GM23338 (cell line): Measurements from ENCODE around the gene ARHGAP42. TPM values are rescaled to one million over a fixed set of nuclear protein-coding genes. Genes with fewer than 3 reads are reported as not detected.

Experiments
- ATAC-seq: fragments of 200-7000 bp; cut with Tn5 transposase; 3 replicates; pipeline ENCODE4 v1.9.1; 2020
- DNase-seq: peaks from one replicate; pipeline ENCODE4 v3.0.0-alpha.2; 2015; ENCODE audit warnings: low spot score
- H2AFZ ChIP-seq: fragments of 200-600 bp; sonication (generic); 2 replicates; pipeline ENCODE4 v1.8.0; 2016; ENCODE audit warnings: antibody characterized with exemption, mild to moderate bottlenecking, moderate library complexity
- H3F3A ChIP-seq: fragments of 200-600 bp; sonication (generic); replicated peaks from 2 replicates; pipeline ENCODE4 v1.8.0; 2017; ENCODE audit warnings: antibody characterized with exemption, mixed run types, low read depth
- H3K27ac ChIP-seq: fragments of 200-600 bp; sonication (generic); 2 replicates; pipeline ENCODE4 v1.6.1; 2016; ENCODE audit warnings: low read depth
- H3K27me3 ChIP-seq: fragments of 200-600 bp; sonication (generic); 2 replicates; pipeline ENCODE4 v1.8.0; 2016; ENCODE audit warnings: mild to moderate bottlenecking, mixed run types, moderate library complexity; ENCODE audit not compliant: insufficient read depth
- H3K36me3 ChIP-seq: fragments of 200-600 bp; sonication (generic); 2 replicates; pipeline ENCODE4 v1.8.0; 2016; ENCODE audit warnings: mild to moderate bottlenecking; ENCODE audit not compliant: insufficient read depth
- H3K4me1 ChIP-seq: fragments of 200-600 bp; sonication (generic); 2 replicates; pipeline ENCODE4 v1.8.0; 2016; ENCODE audit warnings: mild to moderate bottlenecking, moderate library complexity; ENCODE audit not compliant: insufficient read depth
- H3K4me2 ChIP-seq: fragments of 200-600 bp; sonication (generic); 2 replicates; pipeline ENCODE4 v1.7.1; 2017; ENCODE audit warnings: mixed run types
- H3K4me3 ChIP-seq: fragments of 200-600 bp; sonication (generic); 2 replicates; pipeline ENCODE4 v1.6.1; 2016; ENCODE audit warnings: mixed run types
- H3K79me2 ChIP-seq: fragments of 200-600 bp; sonication (generic); replicated peaks from 2 replicates; pipeline ENCODE4 v1.8.0; 2017; ENCODE audit warnings: mild to moderate bottlenecking; ENCODE audit not compliant: insufficient read depth
- H3K9me2 ChIP-seq: fragments of 200-600 bp; sonication (generic); 2 replicates; pipeline ENCODE4 v1.8.0; 2017; ENCODE audit not compliant: insufficient read depth
- H4K20me1 ChIP-seq: fragments of 200-600 bp; sonication (generic); replicated peaks from 2 replicates; pipeline ENCODE4 v1.8.0; 2017; ENCODE audit warnings: mild to moderate bottlenecking; ENCODE audit not compliant: insufficient read depth
- H3K27ac Mint-ChIP-seq: 2 replicates; pipeline ENCODE4 v1.8.0; 2020; ENCODE audit warnings: inconsistent platforms, mild to moderate bottlenecking, moderate library complexity, mixed read lengths
- H3K27me3 Mint-ChIP-seq: 3 replicates; pipeline ENCODE4 v1.8.0; 2022; ENCODE audit warnings: low read depth, mild to moderate bottlenecking, moderate library complexity, mixed read lengths, inconsistent platforms; ENCODE audit not compliant: insufficient read depth, poor library complexity
- H3K36me3 Mint-ChIP-seq: 3 replicates; pipeline ENCODE4 v1.8.0; 2021; ENCODE audit warnings: low read depth, mild to moderate bottlenecking, inconsistent platforms, moderate library complexity, mixed read lengths
- H3K4me1 Mint-ChIP-seq: 3 replicates; pipeline ENCODE4 v1.8.0; 2020; ENCODE audit warnings: mild to moderate bottlenecking, inconsistent platforms, mixed read lengths
- H3K4me3 Mint-ChIP-seq: 3 replicates; pipeline ENCODE4 v1.8.0; 2021; ENCODE audit warnings: moderate library complexity, mild to moderate bottlenecking, inconsistent platforms, mixed read lengths
- H3K9me3 Mint-ChIP-seq: 3 replicates; pipeline ENCODE4 v1.8.0; 2020; ENCODE audit warnings: moderate library complexity, mild to moderate bottlenecking, inconsistent platforms, mixed read lengths
- EZH2 ChIP-seq: fragments of 200-600 bp; sonication (generic); IDR thresholded peaks from one replicate; pipeline ENCODE4 v1.8.0; 2017; ENCODE audit warnings: antibody characterized with exemption, mild to moderate bottlenecking, low read depth; ENCODE audit not compliant: unreplicated experiment
- NANOG ChIP-seq: IDR thresholded peaks from 2 replicates; pipeline ENCODE4 v1.6.1; 2016; ENCODE audit warnings: antibody characterized with exemption, borderline replicate concordance
- POLR2AphosphoS5 ChIP-seq: IDR thresholded peaks from 2 replicates; pipeline ENCODE4 v1.6.1; 2016; ENCODE audit warnings: antibody characterized with exemption, low read depth
- REST ChIP-seq: IDR thresholded peaks from one replicate; pipeline ENCODE4 v1.6.1; 2018; ENCODE audit warnings: antibody characterized with exemption; ENCODE audit not compliant: unreplicated experiment
- STAT1 ChIP-seq: IDR thresholded peaks from one replicate; pipeline ENCODE4 v1.6.1; 2016; ENCODE audit warnings: antibody characterized with exemption; ENCODE audit not compliant: unreplicated experiment
- ZNF114 ChIP-seq: fragments of 250-450 bp; sonication (Bioruptor Pico); IDR thresholded peaks from 2 replicates; pipeline ENCODE4 v1.5.0; 2020; ENCODE audit warnings: mild to moderate bottlenecking, moderate library complexity
- ZNF331 ChIP-seq: fragments of 250-450 bp; sonication (Bioruptor Pico); IDR thresholded peaks from 2 replicates; pipeline ENCODE4 v1.5.0; 2020; ENCODE audit warnings: low read depth, mild to moderate bottlenecking, moderate library complexity
- polyA plus RNA-seq: library from polyadenylated mRNA; unstranded; fragments of >200 nt; fragmentation: Nextera tagmentation; extraction: Ambion mirVana; gene quantifications from 2 replicates; pipeline ENCODE4 v1.2.1, GENCODE V29; 2016
- total RNA-seq: library from RNA; depleted of rRNA; stranded (reverse); fragments of >200 nt; shearing (Covaris generic); gene quantifications from 2 replicates; pipeline ENCODE4 v1.2.3, GENCODE V29; 2014

ARHGAP42 gene
- total and polyA plus RNA-seq, 2 experiments from 2014 or later: 23.7 to 35.7 TPM

- Histone ChIP-seq H3K4me2 (0 out of 2 replicates have a peak overlapping the region, but pooled peaks have one; percentile 7), H3K36me3 (no peaks in the 10 kb centered on the region; the same call in 1 of the 2 replicates), H3K27me3 (no peaks in the 10 kb centered on the region), H3K9me2 (no peaks in the 10 kb centered on the region), H3K4me1 (peaks cover 12% of the 10 kb centered on the region), H4K20me1 (no peaks in the 10 kb centered on the region), H3F3A (no peaks in the 10 kb centered on the region), H2AFZ (no peak overlapping the region), H3K79me2 (peaks cover 84% of the 10 kb centered on the region), H3K4me3 (no peak overlapping the region), H3K27ac (peak overlapping the region; percentile 53; the same call in 1 of the 2 replicates)
- Mint-ChIP-seq H3K9me3 (no peaks in the 10 kb centered on the region), H3K4me3 (no peak overlapping the region), H3K27me3 (no peaks in the 10 kb centered on the region), H3K27ac (peak overlapping the region; percentile 9), H3K36me3 (peaks cover 16% of the 10 kb centered on the region; the same call in 2 of the 3 replicates), H3K4me1 (peaks cover 10% of the 10 kb centered on the region)
- DNase-seq (peak; percentile 52), ATAC-seq (peak; percentile 47)
- TF ChIP-seq NANOG (no peak), EZH2 (no peak), ZNF331 (CRISPR knock-in tag) (no peak)
These were observed 16.9 kb downstream of the ARHGAP42 start for GRCh38 chr11:100703801-100704575.

- DNase-seq: no peak
These were observed 18.4 kb downstream of the ARHGAP42 start for GRCh38 chr11:100705447-100705846.

More at GRCh38 chr11:100705447-100705846, 18.4 kb downstream of the ARHGAP42 start:
- H3K4me1 ChIP-seq: peaks cover 12% of the 10 kb centered on the region
- Mint-ChIP-seq H3K36me3 (peaks cover 12% of the 10 kb centered on the region; the same call in 2 of the 3 replicates), H3K9me3 (no peaks in the 10 kb centered on the region), H3K4me3 (no peak overlapping the region), H3K27ac (no peak overlapping the region; the same call in 1 of the 2 replicates), H3K4me1 (peaks cover 10% of the 10 kb centered on the region), H3K27me3 (no peaks in the 10 kb centered on the region)
- H3K4me3 ChIP-seq: no peak overlapping the region
- H3K4me2 ChIP-seq: no peak overlapping the region
- no peak overlapping the region for H3K27ac ChIP-seq
- H3K79me2 ChIP-seq: peaks cover 79% of the 10 kb centered on the region
- H3K9me2 ChIP-seq: no peaks in the 10 kb centered on the region
- H2AFZ ChIP-seq: no peak overlapping the region
- H3K27me3 ChIP-seq: no peaks in the 10 kb centered on the region
- no peaks in the 10 kb centered on the region for H4K20me1 ChIP-seq
- no peaks in the 10 kb centered on the region; the same call in 1 of the 2 replicates for H3K36me3 ChIP-seq
- H3F3A ChIP-seq: no peaks in the 10 kb centered on the region
- TF ChIP-seq ZNF114 (no peak), STAT1 (no peak), NANOG (no peak), POLR2AphosphoS5 (no peak), REST (no peak)
- ATAC-seq: no peak
